Adrenal gland (tissue), 5 donors: ENCODE measurements around the gene SPAG17.

Source experiments
- POLR2A ChIP-seq, 2 donors: fragments of 450-650 bp; IDR thresholded peaks; one replicate each; pipeline ENCODE4 v1.6.1; 2017; ENCODE audit warnings: antibody characterized with exemption in 2 of 2, mild to moderate bottlenecking in 2 of 2, moderate library complexity in 1 of 2
- TF ChIP-seq, protein P1 (sequence below), 6 experiments: fragments of 450-650 bp in 4 of 6; fragments of 200-600 bp in 2 of 6; sonication (generic) in 1 of 6; IDR thresholded peaks; 1 replicate in 5 of 6; 2 replicates in 1 of 6; pipeline versions ENCODE4 v1.5.1 to v1.8.0; 2016 to 2021; ENCODE audit warnings: antibody characterized with exemption in 6 of 6, mild to moderate bottlenecking in 2 of 6, moderate library complexity in 1 of 6
- donor health status: DM: no; HTN: no; CAD: no.

DNA sequence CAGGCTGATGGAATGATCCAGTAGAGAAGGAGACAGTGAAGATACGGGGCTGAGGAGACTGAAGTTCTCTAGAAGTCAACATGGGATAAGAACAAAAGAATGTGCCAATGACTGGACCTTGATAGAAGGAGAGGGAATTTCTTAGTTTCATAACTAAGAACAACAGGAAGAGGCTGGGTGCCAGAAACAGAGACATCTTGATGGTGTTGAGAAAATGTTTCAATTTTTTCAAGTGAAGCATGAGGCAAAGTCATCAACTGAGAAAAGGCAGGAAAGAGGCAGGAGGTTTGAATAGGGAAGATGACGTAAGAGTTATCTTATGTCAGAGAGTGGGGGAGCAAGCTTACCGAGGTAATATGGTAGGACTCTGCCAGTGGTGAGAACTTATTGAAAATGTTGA lies 80.1 kb downstream of the SPAG17 start:
- TF ChIP-seq, protein P1, sequence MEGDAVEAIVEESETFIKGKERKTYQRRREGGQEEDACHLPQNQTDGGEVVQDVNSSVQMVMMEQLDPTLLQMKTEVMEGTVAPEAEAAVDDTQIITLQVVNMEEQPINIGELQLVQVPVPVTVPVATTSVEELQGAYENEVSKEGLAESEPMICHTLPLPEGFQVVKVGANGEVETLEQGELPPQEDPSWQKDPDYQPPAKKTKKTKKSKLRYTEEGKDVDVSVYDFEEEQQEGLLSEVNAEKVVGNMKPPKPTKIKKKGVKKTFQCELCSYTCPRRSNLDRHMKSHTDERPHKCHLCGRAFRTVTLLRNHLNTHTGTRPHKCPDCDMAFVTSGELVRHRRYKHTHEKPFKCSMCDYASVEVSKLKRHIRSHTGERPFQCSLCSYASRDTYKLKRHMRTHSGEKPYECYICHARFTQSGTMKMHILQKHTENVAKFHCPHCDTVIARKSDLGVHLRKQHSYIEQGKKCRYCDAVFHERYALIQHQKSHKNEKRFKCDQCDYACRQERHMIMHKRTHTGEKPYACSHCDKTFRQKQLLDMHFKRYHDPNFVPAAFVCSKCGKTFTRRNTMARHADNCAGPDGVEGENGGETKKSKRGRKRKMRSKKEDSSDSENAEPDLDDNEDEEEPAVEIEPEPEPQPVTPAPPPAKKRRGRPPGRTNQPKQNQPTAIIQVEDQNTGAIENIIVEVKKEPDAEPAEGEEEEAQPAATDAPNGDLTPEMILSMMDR (IDR thresholded peaks at IDR 0.05): no peak
- TF ChIP-seq POLR2A (IDR thresholded peaks at IDR 0.05): no peak
